Measurements from ENCODE around the gene SRF. TPM values are rescaled to one million over a fixed set of nuclear protein-coding genes. Genes with fewer than 3 reads are reported as not detected.

SRF gene
- total and polyA plus RNA-seq, 8 donors, result 20.2 to 36.3 (median 31.0) TPM

- Histone ChIP-seq H3K36me3 (no peaks in the 10 kb centered on the region), H3K4me3 (no peak overlapping the region), H3K27me3 (no peaks in the 10 kb centered on the region), H3K9me3 (no peaks in the 10 kb centered on the region), H3K27ac (no peak overlapping the region), H3K4me1 (peaks cover 22 to 28% of the 10 kb centered on the region in 2 donors)
- no peak for TF ChIP-seq CTCF (IDR thresholded peaks at IDR 0.05)
- intact Hi-C loops (cut with DNase I), result loop anchor here in 1 of 2 donors (10.0 kb wide), 1 partner anchor 50 kb away; the partner anchor contains the start of gene PTK7
- no peak for ATAC-seq
- no peak for DNase-seq
Measured at GRCh38 chr6:43124481-43124880, 46.6 kb upstream of the SRF start.

- no peak for ATAC-seq
- Histone ChIP-seq H3K9me3 (no peaks in the 10 kb centered on the region), H3K36me3 (no peaks in the 10 kb centered on the region), H3K4me3 (no peak overlapping the region), H3K27ac (peak overlapping the region in 1 of 2 donors; percentile 7), H3K4me1 (peaks cover 24 to 29% of the 10 kb centered on the region in 2 donors), H3K27me3 (no peaks in the 10 kb centered on the region)
- TF ChIP-seq CTCF (IDR thresholded peaks at IDR 0.05), result no peak
- DNase-seq, result no peak
- intact Hi-C loops (cut with DNase I), result loop anchor here in 1 of 2 donors (10.0 kb wide), 1 partner anchor 50 kb away; the partner anchor contains the start of gene PTK7
Measured at GRCh38 chr6:43125119-43125518, 46.0 kb upstream of the SRF start.

- H3K9me3 ChIP-seq, result no peaks in the 10 kb centered on the region
- ATAC-seq, result no peak
- peaks cover 24 to 25% of the 10 kb centered on the region in 2 donors for H3K4me1 ChIP-seq
- no peak overlapping the region for H3K4me3 ChIP-seq
- no peaks in the 10 kb centered on the region for H3K27me3 ChIP-seq
- no peak for DNase-seq
- no peaks in the 10 kb centered on the region for H3K36me3 ChIP-seq
- peak overlapping the region in 1 of 2 donors; percentile 7 for H3K27ac ChIP-seq
- no peak for TF ChIP-seq CTCF (IDR thresholded peaks at IDR 0.05)
- intact Hi-C loops (cut with DNase I), result loop anchor here in 1 of 2 donors (10.0 kb wide), 1 partner anchor 51 kb away; the partner anchor contains the start of gene PTK7
Measured at GRCh38 chr6:43125555-43125954, 45.5 kb upstream of the SRF start.

GRCh38 chr6:43127180-43127579 lies 43.9 kb upstream of the SRF start:
- Histone ChIP-seq H3K4me3 (no peak overlapping the region), H3K27ac (no peak overlapping the region), H3K4me1 (peaks cover 20 to 23% of the 10 kb centered on the region in 2 donors), H3K27me3 (no peaks in the 10 kb centered on the region), H3K9me3 (no peaks in the 10 kb centered on the region), H3K36me3 (no peaks in the 10 kb centered on the region)
- ATAC-seq (no peak), DNase-seq (no peak)
- intact Hi-C loops (cut with DNase I), result loop anchor here in 1 of 2 donors (10.0 kb wide), 1 partner anchor 52 kb away; the partner anchor contains the start of gene PTK7
- TF ChIP-seq CTCF (IDR thresholded peaks at IDR 0.05), result no peak

- no peaks in the 10 kb centered on the region for H3K27me3 ChIP-seq
- intact Hi-C loops (cut with DNase I), result loop anchor here in 1 of 2 donors (10.0 kb wide), 1 partner anchor 53 kb away; the partner anchor contains the start of gene PTK7
- no peak overlapping the region for H3K4me3 ChIP-seq
- ATAC-seq (no peak), DNase-seq (peak in 2 of 4 donors; percentile 69 to 77)
- no peak overlapping the region for H3K27ac ChIP-seq
- no peak for TF ChIP-seq CTCF (IDR thresholded peaks at IDR 0.05)
- no peaks in the 10 kb centered on the region for H3K9me3 ChIP-seq
- no peaks in the 10 kb centered on the region for H3K36me3 ChIP-seq
- H3K4me1 ChIP-seq, result peaks cover 19 to 23% of the 10 kb centered on the region in 2 donors
Measured at GRCh38 chr6:43127877-43128276, 43.2 kb upstream of the SRF start.

All from left lung (tissue), 10 donors.